Panc1 (cell line): ENCODE results near the gene MAD1L1. TPM values are rescaled to one million over a fixed set of nuclear protein-coding genes. Genes with fewer than 3 reads are reported as not detected.

Experiments
- ATAC-seq: fragments of 200-7000 bp; cut with Tn5 transposase; 2 replicates; pipeline ENCODE4 v1.9.1; 2020; ENCODE audit warnings: mild to moderate bottlenecking, moderate library complexity
- BruUV-seq: library from RNA; stranded (reverse); fragments of 400-500 nt; replicated peaks from 2 replicates; lab custom pipeline; 2021; lab: Mats Ljungman, UMichigan
- CTCF ChIA-PET: fragments of 300-600 bp; sonication (Branson Sonifier 250); formaldehyde crosslinking; loops from one replicate; lab custom pipeline; 2022; ENCODE audit warnings: antibody characterized with exemption; lab: Charles Lee
- POLR2A ChIA-PET: fragments of 300-600 bp; sonication (Branson Sonifier 250); formaldehyde crosslinking; loops from one replicate; lab custom pipeline; 2022; ENCODE audit warnings: antibody characterized with exemption; lab: Charles Lee
- DNase-seq: peaks from one replicate; pipeline ENCODE4 v3.0.0-alpha.2; 2010; ENCODE audit warnings: low read depth, low spot score
- H3K27ac ChIP-seq: 2 replicates; pipeline ENCODE4 v1.5.1; 2011; ENCODE audit warnings: mild to moderate bottlenecking, low read length, inconsistent platforms
- H3K27me3 ChIP-seq: fragments of 200-500 bp; sonication (Bioruptor generic); 2 replicates; pipeline ENCODE4 v1.6.0; 2014; ENCODE audit warnings: low read length, inconsistent platforms; ENCODE audit not compliant: control insufficient read depth, insufficient read depth
- H3K36me3 ChIP-seq: fragments of 200-500 bp; sonication (Bioruptor generic); 2 replicates; pipeline ENCODE4 v1.5.1; 2014; ENCODE audit warnings: inconsistent platforms, mild to moderate bottlenecking, low read length, moderate library complexity; ENCODE audit not compliant: control insufficient read depth, insufficient read depth
- H3K4me1 ChIP-seq: 2 replicates; pipeline ENCODE4 v1.5.1; 2011; ENCODE audit warnings: inconsistent platforms, mild to moderate bottlenecking, low read length, moderate library complexity; ENCODE audit not compliant: control insufficient read depth, insufficient read depth
- H3K4me3 ChIP-seq, 2 experiments: 2 replicates each; pipeline ENCODE4 v1.5.1; 2011 to 2012; ENCODE audit warnings: low read depth in 2 of 2, low read length in 2 of 2, mild to moderate bottlenecking in 2 of 2, inconsistent platforms in 1 of 2, moderate library complexity in 1 of 2
- H3K9me3 ChIP-seq: fragments of 200-500 bp; sonication (Bioruptor generic); 2 replicates; pipeline ENCODE4 v1.5.1; 2014; ENCODE audit warnings: low read depth, mild to moderate bottlenecking, inconsistent platforms, low read length, moderate library complexity; ENCODE audit not compliant: control insufficient read depth, insufficient read depth
- POLR2AphosphoS5 ChIP-seq: IDR thresholded peaks from 2 replicates; pipeline ENCODE4 v1.6.1; 2012; ENCODE audit warnings: mild to moderate bottlenecking, low read depth, low read length, moderate library complexity
- SIN3A ChIP-seq: IDR thresholded peaks from 2 replicates; pipeline ENCODE4 v1.6.1; 2012; ENCODE audit warnings: low read depth, mild to moderate bottlenecking, low read length, moderate library complexity, borderline replicate concordance; ENCODE audit not compliant: insufficient read depth
- TCF7L2 ChIP-seq: IDR thresholded peaks from 2 replicates; pipeline ENCODE4 v1.6.1; 2011; ENCODE audit warnings: mild to moderate bottlenecking, low read depth, low read length, inconsistent platforms
- in situ Hi-C: cut with HindIII; loops from 2 replicates; pipeline ENCODE4 v1.10.0; 2016; ENCODE audit warnings: low sequenced_read_pairs, low pct_unique_long_range_greater_than_20kb
- intact Hi-C: fragments of 100-400 bp; cut with micrococcal nuclease; formaldehyde crosslinking; loops from one replicate; pipeline ENCODE4 v1.10.0; 2022; ENCODE audit not compliant: unreplicated experiment
- total RNA-seq: library from RNA; stranded (reverse); gene quantifications from one replicate; pipeline ENCODE4 v1.2.1, GENCODE V29; 2021; ENCODE audit not compliant: unreplicated experiment
- TF ChIP-seq, protein P1 (sequence below): fragments of 450-650 bp; IDR thresholded peaks from 2 replicates; pipeline ENCODE4 v1.5.1; 2017; ENCODE audit warnings: mild to moderate bottlenecking
- TF ChIP-seq, protein P2 (sequence below), 2 experiments: IDR thresholded peaks; 2 replicates each; pipeline ENCODE4 v1.6.1; 2011 to 2012; ENCODE audit warnings: low read depth in 2 of 2, control low read depth in 1 of 2, low read length in 1 of 2, mild to moderate bottlenecking in 1 of 2, moderate library complexity in 1 of 2; ENCODE audit not compliant: insufficient read depth in 1 of 2

MAD1L1 gene
- total RNA-seq, 1 experiment from 2014 or later, result 70.8 TPM

DNA sequence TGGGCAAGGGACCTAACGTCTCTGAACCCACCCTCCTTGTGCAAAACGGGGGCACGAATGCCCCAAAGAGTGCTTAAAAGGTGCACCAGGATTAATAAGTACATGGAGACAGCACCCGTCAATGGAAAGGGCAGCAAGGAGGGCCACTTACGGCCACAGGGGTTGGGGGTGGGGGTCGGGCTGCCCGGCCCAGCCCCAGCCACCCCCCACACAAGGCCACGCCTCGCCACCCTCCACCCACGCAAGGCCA, 213.4 kb downstream of the MAD1L1 start:
- ChIA-PET CTCF (no interaction called here), POLR2A (no interaction called here)
- no peak for TF ChIP-seq TCF7L2
- intact Hi-C loops, result no loop called here
- BruUV-seq, result no TSS peak
- Histone ChIP-seq H3K9me3 (peaks cover under 1% of the 10 kb centered on the region; the same call in 1 of the 2 replicates), H3K36me3 (no peaks in the 10 kb centered on the region), H3K4me3 (no peak overlapping the region), H3K4me1 (no peaks in the 10 kb centered on the region), H3K27me3 (no peaks in the 10 kb centered on the region), H3K27ac (no peak overlapping the region)
- DNase-seq (no peak), ATAC-seq (no peak)
- in situ Hi-C loops, result no loop called here

DNA sequence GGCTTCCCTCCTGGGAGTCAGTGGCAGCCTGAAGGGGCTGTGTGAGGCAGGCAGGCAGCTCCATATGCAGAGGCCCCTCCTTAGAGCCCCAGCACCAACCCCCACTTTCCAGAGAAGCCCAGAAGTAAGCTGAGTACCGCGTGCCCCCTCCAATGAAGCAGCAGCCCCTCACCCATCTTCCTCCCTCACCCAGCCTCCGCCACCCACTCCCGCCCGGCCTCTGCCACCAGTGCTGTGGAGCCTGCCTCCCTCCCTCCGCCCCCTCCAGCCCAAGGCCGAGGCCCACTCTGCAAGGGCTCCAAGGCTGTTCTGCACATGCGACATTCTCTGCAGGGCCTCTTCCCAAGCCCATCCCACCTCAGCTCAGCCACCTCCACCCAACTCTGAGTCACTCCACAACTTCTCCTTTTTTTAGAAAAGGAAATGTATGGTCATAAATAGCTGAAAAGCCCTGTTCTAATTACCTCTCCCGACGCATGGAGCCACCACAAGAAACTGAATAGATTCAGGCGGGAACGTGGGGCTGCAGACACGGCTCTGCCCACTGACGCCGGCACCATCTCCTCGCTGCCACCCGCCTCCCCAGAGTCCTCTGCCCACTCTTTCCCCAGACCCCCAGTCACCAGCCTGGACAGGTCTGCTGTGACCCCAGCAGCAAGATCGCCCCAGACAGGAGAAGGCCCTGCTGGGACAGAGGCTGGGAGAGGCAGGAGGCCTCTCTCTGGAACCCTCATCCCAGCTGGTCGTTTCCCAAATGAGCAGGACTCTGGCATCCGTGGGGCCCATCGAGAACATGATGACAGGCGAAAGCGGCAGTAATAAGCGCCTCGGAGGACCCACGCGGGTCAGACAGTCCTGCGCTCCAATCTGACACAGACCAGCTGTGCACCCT, 213.9 kb downstream of the MAD1L1 start:
- CTCF ChIA-PET, result no interaction called here
- no peaks in the 10 kb centered on the region for H3K36me3 ChIP-seq

More for the DNA sequence above, 213.9 kb downstream of the MAD1L1 start:
- no peak overlapping the region for H3K4me3 ChIP-seq
- H3K27me3 ChIP-seq, result no peaks in the 10 kb centered on the region
- POLR2A ChIA-PET, result no interaction called here
- DNase-seq, result no peak
- no peak overlapping the region for H3K27ac ChIP-seq
- no peak for ATAC-seq
- H3K9me3 ChIP-seq, result no peaks in the 10 kb centered on the region
- no peaks in the 10 kb centered on the region for H3K4me1 ChIP-seq
- BruUV-seq, result no TSS peak
- intact Hi-C loops, result no loop called here
- TF ChIP-seq SIN3A (no peak), TCF7L2 (no peak), POLR2AphosphoS5 (no peak)
- TF ChIP-seq, protein P1, sequence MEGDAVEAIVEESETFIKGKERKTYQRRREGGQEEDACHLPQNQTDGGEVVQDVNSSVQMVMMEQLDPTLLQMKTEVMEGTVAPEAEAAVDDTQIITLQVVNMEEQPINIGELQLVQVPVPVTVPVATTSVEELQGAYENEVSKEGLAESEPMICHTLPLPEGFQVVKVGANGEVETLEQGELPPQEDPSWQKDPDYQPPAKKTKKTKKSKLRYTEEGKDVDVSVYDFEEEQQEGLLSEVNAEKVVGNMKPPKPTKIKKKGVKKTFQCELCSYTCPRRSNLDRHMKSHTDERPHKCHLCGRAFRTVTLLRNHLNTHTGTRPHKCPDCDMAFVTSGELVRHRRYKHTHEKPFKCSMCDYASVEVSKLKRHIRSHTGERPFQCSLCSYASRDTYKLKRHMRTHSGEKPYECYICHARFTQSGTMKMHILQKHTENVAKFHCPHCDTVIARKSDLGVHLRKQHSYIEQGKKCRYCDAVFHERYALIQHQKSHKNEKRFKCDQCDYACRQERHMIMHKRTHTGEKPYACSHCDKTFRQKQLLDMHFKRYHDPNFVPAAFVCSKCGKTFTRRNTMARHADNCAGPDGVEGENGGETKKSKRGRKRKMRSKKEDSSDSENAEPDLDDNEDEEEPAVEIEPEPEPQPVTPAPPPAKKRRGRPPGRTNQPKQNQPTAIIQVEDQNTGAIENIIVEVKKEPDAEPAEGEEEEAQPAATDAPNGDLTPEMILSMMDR, result no peak
- TF ChIP-seq, protein P2, sequence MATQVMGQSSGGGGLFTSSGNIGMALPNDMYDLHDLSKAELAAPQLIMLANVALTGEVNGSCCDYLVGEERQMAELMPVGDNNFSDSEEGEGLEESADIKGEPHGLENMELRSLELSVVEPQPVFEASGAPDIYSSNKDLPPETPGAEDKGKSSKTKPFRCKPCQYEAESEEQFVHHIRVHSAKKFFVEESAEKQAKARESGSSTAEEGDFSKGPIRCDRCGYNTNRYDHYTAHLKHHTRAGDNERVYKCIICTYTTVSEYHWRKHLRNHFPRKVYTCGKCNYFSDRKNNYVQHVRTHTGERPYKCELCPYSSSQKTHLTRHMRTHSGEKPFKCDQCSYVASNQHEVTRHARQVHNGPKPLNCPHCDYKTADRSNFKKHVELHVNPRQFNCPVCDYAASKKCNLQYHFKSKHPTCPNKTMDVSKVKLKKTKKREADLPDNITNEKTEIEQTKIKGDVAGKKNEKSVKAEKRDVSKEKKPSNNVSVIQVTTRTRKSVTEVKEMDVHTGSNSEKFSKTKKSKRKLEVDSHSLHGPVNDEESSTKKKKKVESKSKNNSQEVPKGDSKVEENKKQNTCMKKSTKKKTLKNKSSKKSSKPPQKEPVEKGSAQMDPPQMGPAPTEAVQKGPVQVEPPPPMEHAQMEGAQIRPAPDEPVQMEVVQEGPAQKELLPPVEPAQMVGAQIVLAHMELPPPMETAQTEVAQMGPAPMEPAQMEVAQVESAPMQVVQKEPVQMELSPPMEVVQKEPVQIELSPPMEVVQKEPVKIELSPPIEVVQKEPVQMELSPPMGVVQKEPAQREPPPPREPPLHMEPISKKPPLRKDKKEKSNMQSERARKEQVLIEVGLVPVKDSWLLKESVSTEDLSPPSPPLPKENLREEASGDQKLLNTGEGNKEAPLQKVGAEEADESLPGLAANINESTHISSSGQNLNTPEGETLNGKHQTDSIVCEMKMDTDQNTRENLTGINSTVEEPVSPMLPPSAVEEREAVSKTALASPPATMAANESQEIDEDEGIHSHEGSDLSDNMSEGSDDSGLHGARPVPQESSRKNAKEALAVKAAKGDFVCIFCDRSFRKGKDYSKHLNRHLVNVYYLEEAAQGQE (IDR thresholded peaks at IDR 0.05; ENCODE audit: insufficient read depth in 1 of 2, low read depth in 2 of 2, low read length in 1 of 2), result no peak
- in situ Hi-C loops, result no loop called here
